Nephron (organoid): ENCODE results near the gene ATP11A.

ENCODE experiments used
- H3K27ac Mint-ChIP-seq, 3 experiments: 2 replicates each; pipeline ENCODE4 v1.8.0; 2020; ENCODE audit warnings: mixed read lengths in 3 of 3, mild to moderate bottlenecking in 2 of 3, moderate library complexity in 1 of 3
- H3K27me3 Mint-ChIP-seq: 2 replicates; pipeline ENCODE4 v1.8.0; 2021; ENCODE audit warnings: low read depth, mild to moderate bottlenecking, moderate library complexity, mixed read lengths
- H3K36me3 Mint-ChIP-seq: 2 replicates; pipeline ENCODE4 v1.8.0; 2020; ENCODE audit warnings: low read depth, mixed read lengths
- H3K4me1 Mint-ChIP-seq: 2 replicates; pipeline ENCODE4 v1.8.0; 2020; ENCODE audit warnings: mixed read lengths
- H3K4me3 Mint-ChIP-seq, 3 experiments: 2 replicates each; pipeline ENCODE4 v1.8.0; 2020; ENCODE audit warnings: mild to moderate bottlenecking in 3 of 3, mixed read lengths in 3 of 3, moderate library complexity in 2 of 3
- H3K9me3 Mint-ChIP-seq: 2 replicates; pipeline ENCODE4 v1.8.0; 2020; ENCODE audit warnings: mixed read lengths
- CTCF ChIP-seq, 3 experiments: fragments of 200-600 bp; sonication (generic); IDR thresholded peaks; one replicate each; pipeline ENCODE4 v1.5.0; 2021; ENCODE audit warnings: antibody characterized with exemption in 3 of 3; ENCODE audit not compliant: unreplicated experiment in 3 of 3

Gene ATP11A

GRCh38 chr13:112877066-112877465 is 187.2 kb downstream of the ATP11A start:
- H3K4me3 Mint-ChIP-seq = no peak overlapping the region
- no peak for TF ChIP-seq CTCF (IDR thresholded peaks at IDR 0.05; ENCODE audit: unreplicated experiment in 3 of 3)

GRCh38 chr13:112877539-112877938 is 187.7 kb downstream of the ATP11A start:
- no peaks in the 10 kb centered on the region for H3K27me3 Mint-ChIP-seq
- no peaks in the 10 kb centered on the region for H3K9me3 Mint-ChIP-seq
- H3K4me3 Mint-ChIP-seq = no peak overlapping the region
- H3K27ac Mint-ChIP-seq = no peak overlapping the region
- no peak for TF ChIP-seq CTCF (IDR thresholded peaks at IDR 0.05; ENCODE audit: unreplicated experiment in 3 of 3)
- peaks cover 11% of the 10 kb centered on the region for H3K4me1 Mint-ChIP-seq
- peaks cover 8% of the 10 kb centered on the region for H3K36me3 Mint-ChIP-seq

More at GRCh38 chr13:112877066-112877465, 187.2 kb downstream of the ATP11A start:
- no peak overlapping the region for H3K27ac Mint-ChIP-seq
- H3K36me3 Mint-ChIP-seq = peaks cover 8% of the 10 kb centered on the region
- H3K27me3 Mint-ChIP-seq = no peaks in the 10 kb centered on the region
- H3K4me1 Mint-ChIP-seq = peaks cover 11% of the 10 kb centered on the region
- H3K9me3 Mint-ChIP-seq = no peaks in the 10 kb centered on the region

- Mint-ChIP-seq H3K4me1 (peaks cover 11% of the 10 kb centered on the region), H3K27ac (peak overlapping the region in 1 of 3 experiments; percentile 20), H3K36me3 (peaks cover 8% of the 10 kb centered on the region), H3K27me3 (no peaks in the 10 kb centered on the region), H3K4me3 (no peak overlapping the region), H3K9me3 (no peaks in the 10 kb centered on the region)
- no peak for TF ChIP-seq CTCF (IDR thresholded peaks at IDR 0.05; ENCODE audit: unreplicated experiment in 3 of 3)
Observed at GRCh38 chr13:112877976-112878955, 188.4 kb downstream of the ATP11A start.

- H3K9me3 Mint-ChIP-seq = no peaks in the 10 kb centered on the region
- peaks cover 7% of the 10 kb centered on the region for H3K4me1 Mint-ChIP-seq
- no peak overlapping the region for H3K27ac Mint-ChIP-seq
- no peak for TF ChIP-seq CTCF (IDR thresholded peaks at IDR 0.05; ENCODE audit: unreplicated experiment in 3 of 3)
- peaks cover 4% of the 10 kb centered on the region for H3K36me3 Mint-ChIP-seq
- H3K4me3 Mint-ChIP-seq = no peak overlapping the region
- H3K27me3 Mint-ChIP-seq = no peaks in the 10 kb centered on the region
Observed at GRCh38 chr13:112879283-112879833, 189.5 kb downstream of the ATP11A start.

GRCh38 chr13:112880221-112880641 is 190.4 kb downstream of the ATP11A start:
- peaks cover 4% of the 10 kb centered on the region for H3K36me3 Mint-ChIP-seq
- H3K9me3 Mint-ChIP-seq = no peaks in the 10 kb centered on the region
- TF ChIP-seq CTCF (IDR thresholded peaks at IDR 0.05; ENCODE audit: unreplicated experiment in 3 of 3) = no peak

More at GRCh38 chr13:112880221-112880641, 190.4 kb downstream of the ATP11A start:
- Mint-ChIP-seq H3K27ac (no peak overlapping the region), H3K4me3 (no peak overlapping the region), H3K4me1 (peaks cover 4% of the 10 kb centered on the region), H3K27me3 (no peaks in the 10 kb centered on the region)
